ENCODE data around the gene ROBO2. TPM values are rescaled to one million over a fixed set of nuclear protein-coding genes. Genes with fewer than 3 reads are reported as not detected.

ROBO2 gene
- total RNA-seq, 2 donors from 2014 or later, result not detected

- H3K9me3 ChIP-seq (ENCODE audit: control insufficient read depth, low read length, poor library complexity, severe bottlenecking), result no peaks in the 10 kb centered on the region
- Mint-ChIP-seq H3K4me1 (no peaks in the 10 kb centered on the region), H3K4me3 (no peak overlapping the region), H3K36me3 (ENCODE audit: low read depth) (no peaks in the 10 kb centered on the region), H3K27me3 (no peaks in the 10 kb centered on the region), H3K27ac (no peak overlapping the region)
- DNase-seq (no peak), ATAC-seq (no peak)
These were observed 151.7 kb downstream of the ROBO2 start for GRCh38 chr3:77191640-77192039.

DNA sequence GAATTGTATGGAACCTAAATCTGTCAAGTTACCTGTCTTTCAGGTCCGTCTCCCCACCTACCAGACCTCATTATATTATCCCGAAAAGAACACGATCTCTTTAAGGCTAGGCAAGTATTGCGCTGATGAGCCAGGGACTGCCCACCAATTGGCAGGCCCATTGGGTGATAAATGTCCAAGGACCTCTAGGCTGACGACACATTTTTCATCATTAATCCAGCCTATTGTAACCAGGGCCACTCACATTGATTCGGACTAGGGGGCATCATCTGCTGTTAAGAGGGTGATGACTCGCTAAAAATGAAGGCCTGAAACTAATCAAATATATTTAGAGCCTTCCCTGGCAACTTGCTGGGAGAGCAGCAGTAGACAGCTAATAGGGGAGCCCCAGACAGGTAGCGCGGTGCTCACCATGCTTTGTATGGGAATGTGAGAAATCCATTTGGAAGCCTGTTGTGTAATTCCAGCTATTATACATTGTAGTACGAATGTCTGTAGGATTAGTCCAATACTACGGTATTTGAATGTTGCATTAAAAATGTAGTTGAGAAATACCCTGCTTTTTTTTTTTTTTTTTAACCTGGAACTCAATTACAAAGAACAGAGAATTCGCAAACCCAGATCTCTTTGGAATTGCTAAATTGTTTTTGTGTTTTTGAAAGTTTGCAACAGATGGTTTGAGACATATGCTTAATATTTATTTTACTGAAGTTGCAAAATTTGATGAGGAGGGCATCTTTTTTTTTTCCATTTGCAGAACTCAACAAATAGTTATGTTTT, 156.1 kb downstream of the ROBO2 start:
- no peaks in the 10 kb centered on the region for H3K9me3 ChIP-seq (ENCODE audit: control insufficient read depth, low read length, poor library complexity, severe bottlenecking)
- Mint-ChIP-seq H3K4me1 (no peaks in the 10 kb centered on the region), H3K27ac (no peak overlapping the region), H3K27me3 (no peaks in the 10 kb centered on the region), H3K36me3 (ENCODE audit: low read depth) (no peaks in the 10 kb centered on the region), H3K4me3 (no peak overlapping the region)
- ATAC-seq (no peak), DNase-seq (no peak)

DNA sequence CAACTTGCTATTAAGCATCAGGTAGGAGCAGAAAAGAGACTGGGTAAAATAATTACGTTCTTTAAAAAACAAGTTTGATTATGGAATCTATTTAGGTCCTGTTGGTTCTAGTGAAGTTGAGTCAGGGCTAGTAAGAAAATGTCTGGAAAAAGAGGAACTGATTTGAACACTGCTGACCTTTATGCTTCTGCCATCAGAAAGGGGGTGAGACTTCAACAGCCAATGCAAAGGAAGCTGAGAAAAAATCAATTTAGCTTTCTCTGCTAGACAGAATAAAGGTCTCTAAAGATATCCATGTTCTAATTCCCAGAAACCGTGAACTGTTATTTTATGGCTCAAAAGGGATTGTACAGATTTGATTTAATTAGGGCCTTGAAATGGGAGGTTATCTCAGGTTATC, 157.5 kb downstream of the ROBO2 start:
- DNase-seq, result no peak
- H3K27ac Mint-ChIP-seq, result no peak overlapping the region
- H3K4me1 Mint-ChIP-seq, result no peaks in the 10 kb centered on the region
- H3K27me3 Mint-ChIP-seq, result no peaks in the 10 kb centered on the region
- no peak overlapping the region for H3K4me3 Mint-ChIP-seq
- no peak for ATAC-seq
- no peaks in the 10 kb centered on the region for H3K36me3 Mint-ChIP-seq (ENCODE audit: low read depth)
- no peaks in the 10 kb centered on the region for H3K9me3 ChIP-seq (ENCODE audit: control insufficient read depth, low read length, poor library complexity, severe bottlenecking)

DNA sequence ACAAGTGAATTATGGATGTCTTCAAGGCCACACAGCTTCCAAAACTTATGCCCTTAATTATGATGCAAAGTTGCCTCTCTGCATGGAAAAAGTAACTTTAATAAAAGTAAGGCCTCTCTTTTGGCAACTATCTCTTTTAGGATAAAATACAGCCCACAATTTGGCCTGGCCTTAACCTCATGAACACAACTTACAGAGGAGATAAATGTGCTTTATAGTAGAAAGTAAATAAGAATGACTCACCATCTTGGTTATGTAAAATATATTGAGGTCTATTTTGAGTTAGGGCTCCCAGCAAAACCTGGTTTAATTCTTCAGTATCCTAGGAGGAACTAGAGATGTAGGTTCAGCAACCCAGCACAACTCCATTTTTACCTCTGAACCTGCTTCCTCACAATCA, 164.0 kb downstream of the ROBO2 start:
- no peaks in the 10 kb centered on the region for H3K27me3 Mint-ChIP-seq
- H3K9me3 ChIP-seq (ENCODE audit: control insufficient read depth, low read length, poor library complexity, severe bottlenecking), result no peaks in the 10 kb centered on the region
- H3K4me3 Mint-ChIP-seq, result no peak overlapping the region
- H3K36me3 Mint-ChIP-seq (ENCODE audit: low read depth), result no peaks in the 10 kb centered on the region
- no peaks in the 10 kb centered on the region for H3K4me1 Mint-ChIP-seq
- ATAC-seq (no peak), DNase-seq (no peak)
- H3K27ac Mint-ChIP-seq, result no peak overlapping the region

GRCh38 chr3:77204788-77205187, 164.9 kb downstream of the ROBO2 start:
- ATAC-seq (no peak), DNase-seq (no peak)
- no peak overlapping the region for H3K4me3 Mint-ChIP-seq
- H3K27me3 Mint-ChIP-seq, result no peaks in the 10 kb centered on the region
- H3K36me3 Mint-ChIP-seq (ENCODE audit: low read depth), result no peaks in the 10 kb centered on the region
- no peaks in the 10 kb centered on the region for H3K4me1 Mint-ChIP-seq
- H3K9me3 ChIP-seq (ENCODE audit: control insufficient read depth, low read length, poor library complexity, severe bottlenecking), result no peaks in the 10 kb centered on the region
- H3K27ac Mint-ChIP-seq, result no peak overlapping the region

GRCh38 chr3:77207753-77208152, 167.9 kb downstream of the ROBO2 start:
- no peaks in the 10 kb centered on the region for H3K9me3 ChIP-seq (ENCODE audit: control insufficient read depth, low read length, poor library complexity, severe bottlenecking)
- DNase-seq (no peak), ATAC-seq (no peak)
- H3K27me3 Mint-ChIP-seq, result no peaks in the 10 kb centered on the region
- no peaks in the 10 kb centered on the region for H3K36me3 Mint-ChIP-seq (ENCODE audit: low read depth)
- H3K27ac Mint-ChIP-seq, result no peak overlapping the region
- H3K4me1 Mint-ChIP-seq, result no peaks in the 10 kb centered on the region
- no peak overlapping the region for H3K4me3 Mint-ChIP-seq

DNA sequence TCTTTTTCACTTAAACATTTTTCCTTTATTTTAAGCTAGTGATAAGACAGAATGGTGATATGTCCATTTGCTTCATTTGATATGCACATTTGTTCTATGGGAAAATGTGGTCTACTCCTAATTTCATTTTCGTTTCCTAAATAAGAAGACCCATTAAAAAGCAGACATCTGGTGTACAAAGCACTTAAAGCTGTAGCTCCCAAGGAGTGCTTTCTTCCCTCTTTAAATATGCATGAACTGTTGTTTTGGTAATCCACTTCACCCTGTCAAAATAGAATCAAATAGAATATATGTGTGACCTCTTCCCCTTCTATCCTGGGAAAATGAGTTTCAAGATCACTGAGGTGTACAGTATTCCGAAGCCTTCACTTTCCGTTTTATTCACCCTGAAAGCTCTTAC, 182.8 kb downstream of the ROBO2 start:
- no peak for ATAC-seq
- Mint-ChIP-seq H3K4me1 (no peaks in the 10 kb centered on the region), H3K36me3 (ENCODE audit: low read depth) (no peaks in the 10 kb centered on the region)

GRCh38 chr3:77227567-77227966, 187.7 kb downstream of the ROBO2 start:
- H3K9me3 ChIP-seq (ENCODE audit: control insufficient read depth, low read length, poor library complexity, severe bottlenecking), result no peaks in the 10 kb centered on the region
- H3K36me3 Mint-ChIP-seq (ENCODE audit: low read depth), result no peaks in the 10 kb centered on the region
- H3K27ac Mint-ChIP-seq, result no peak overlapping the region
- no peaks in the 10 kb centered on the region for H3K27me3 Mint-ChIP-seq
- H3K4me3 Mint-ChIP-seq, result no peak overlapping the region
- DNase-seq, result no peak
- no peak for ATAC-seq
- H3K4me1 Mint-ChIP-seq, result no peaks in the 10 kb centered on the region

More for the DNA sequence above, 182.8 kb downstream of the ROBO2 start:
- DNase-seq, result no peak
- Mint-ChIP-seq H3K27ac (no peak overlapping the region), H3K4me3 (no peak overlapping the region), H3K27me3 (no peaks in the 10 kb centered on the region)
- H3K9me3 ChIP-seq (ENCODE audit: control insufficient read depth, low read length, poor library complexity, severe bottlenecking), result no peaks in the 10 kb centered on the region

GRCh38 chr3:77232557-77232956, 192.7 kb downstream of the ROBO2 start:
- no peaks in the 10 kb centered on the region for H3K27me3 Mint-ChIP-seq
- H3K36me3 Mint-ChIP-seq (ENCODE audit: low read depth), result no peaks in the 10 kb centered on the region
- no peak overlapping the region for H3K27ac Mint-ChIP-seq
- no peak overlapping the region for H3K4me3 Mint-ChIP-seq
- no peaks in the 10 kb centered on the region for H3K4me1 Mint-ChIP-seq
- H3K9me3 ChIP-seq (ENCODE audit: control insufficient read depth, low read length, poor library complexity, severe bottlenecking), result peaks cover 3% of the 10 kb centered on the region
- ATAC-seq (no peak), DNase-seq (no peak)

DNA sequence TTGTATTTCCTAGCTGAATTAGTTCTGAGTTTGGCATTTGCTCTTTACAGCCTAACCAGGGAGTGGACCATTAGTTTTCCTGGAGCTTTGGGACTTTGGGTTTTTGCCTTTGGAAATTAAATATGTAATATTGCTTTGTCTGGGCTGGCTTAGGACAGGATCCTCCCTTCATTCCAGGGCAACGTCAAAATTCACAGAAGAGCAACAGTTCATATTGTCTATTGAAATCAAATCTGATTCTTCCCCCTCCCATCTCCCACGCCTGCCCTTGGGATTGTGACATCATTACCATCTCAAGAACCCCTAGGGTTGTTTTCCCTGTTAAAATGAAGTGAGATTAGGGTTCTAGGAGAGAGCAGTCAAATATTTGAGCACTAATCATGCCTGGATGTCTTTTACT, 194.1 kb downstream of the ROBO2 start:
- no peak for DNase-seq
- Mint-ChIP-seq H3K36me3 (ENCODE audit: low read depth) (no peaks in the 10 kb centered on the region), H3K4me3 (no peak overlapping the region), H3K4me1 (no peaks in the 10 kb centered on the region), H3K27ac (no peak overlapping the region), H3K27me3 (no peaks in the 10 kb centered on the region)
- peaks cover 3% of the 10 kb centered on the region for H3K9me3 ChIP-seq (ENCODE audit: control insufficient read depth, low read length, poor library complexity, severe bottlenecking)
- no peak for ATAC-seq

GRCh38 chr3:77236118-77236517, 196.2 kb downstream of the ROBO2 start:
- H3K9me3 ChIP-seq (ENCODE audit: control insufficient read depth, low read length, poor library complexity, severe bottlenecking), result peaks cover 3% of the 10 kb centered on the region
- Mint-ChIP-seq H3K36me3 (ENCODE audit: low read depth) (no peaks in the 10 kb centered on the region), H3K4me1 (no peaks in the 10 kb centered on the region), H3K4me3 (no peak overlapping the region), H3K27ac (no peak overlapping the region), H3K27me3 (no peaks in the 10 kb centered on the region)
- DNase-seq (no peak), ATAC-seq (no peak)

- H3K4me3 Mint-ChIP-seq, result no peak overlapping the region
- DNase-seq, result no peak
These were observed 200.3 kb downstream of the ROBO2 start for GRCh38 chr3:77240072-77240650.

DNA sequence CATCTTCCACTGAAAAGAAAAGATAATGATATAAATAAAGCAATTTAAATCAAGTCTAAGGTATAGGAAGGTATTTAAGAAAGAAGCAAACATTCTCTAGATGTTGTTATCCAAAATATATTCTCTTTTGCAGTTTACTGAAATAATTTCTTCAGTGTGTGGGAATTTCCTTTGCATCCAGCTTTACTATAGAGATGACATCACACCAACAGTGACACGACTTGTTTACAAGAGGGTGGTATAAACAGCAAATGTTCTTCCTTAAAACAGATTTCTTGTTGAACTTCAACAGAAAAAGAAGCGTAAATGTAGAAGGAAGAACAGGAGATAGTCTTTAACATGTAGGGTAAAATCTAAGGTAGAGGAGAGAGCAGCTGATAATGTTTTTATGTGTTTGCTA, 202.5 kb downstream of the ROBO2 start:
- no peak overlapping the region for H3K4me3 Mint-ChIP-seq
- H3K27me3 Mint-ChIP-seq, result no peaks in the 10 kb centered on the region
- H3K36me3 Mint-ChIP-seq (ENCODE audit: low read depth), result no peaks in the 10 kb centered on the region
- no peaks in the 10 kb centered on the region for H3K4me1 Mint-ChIP-seq
- no peak for ATAC-seq
- H3K27ac Mint-ChIP-seq, result no peak overlapping the region
- DNase-seq, result no peak
- no peaks in the 10 kb centered on the region for H3K9me3 ChIP-seq (ENCODE audit: control insufficient read depth, low read length, poor library complexity, severe bottlenecking)

More at GRCh38 chr3:77240072-77240650, 200.3 kb downstream of the ROBO2 start:
- no peak for ATAC-seq
- H3K27ac Mint-ChIP-seq, result no peak overlapping the region
- no peaks in the 10 kb centered on the region for H3K27me3 Mint-ChIP-seq
- H3K9me3 ChIP-seq (ENCODE audit: control insufficient read depth, low read length, poor library complexity, severe bottlenecking), result peaks cover 3% of the 10 kb centered on the region
- no peaks in the 10 kb centered on the region for H3K4me1 Mint-ChIP-seq
- no peaks in the 10 kb centered on the region for H3K36me3 Mint-ChIP-seq (ENCODE audit: low read depth)

- ATAC-seq, result no peak
- no peaks in the 10 kb centered on the region for H3K9me3 ChIP-seq (ENCODE audit: control insufficient read depth, low read length, poor library complexity, severe bottlenecking)
- Mint-ChIP-seq H3K4me1 (no peaks in the 10 kb centered on the region), H3K27ac (no peak overlapping the region), H3K4me3 (no peak overlapping the region), H3K36me3 (ENCODE audit: low read depth) (no peaks in the 10 kb centered on the region), H3K27me3 (no peaks in the 10 kb centered on the region)
- DNase-seq, result no peak
These were observed 205.1 kb downstream of the ROBO2 start for GRCh38 chr3:77244981-77245380.
